TTC549 (cell line): ENCODE data around the gene SLC25A22.

Experiments used
- FAIRE-seq: peaks from 2 replicates; lab custom pipeline; 2012; peaks lifted over from hg19 to GRCh38; lab: Jason Lieb, UNC

The SLC25A22 gene

DNA sequence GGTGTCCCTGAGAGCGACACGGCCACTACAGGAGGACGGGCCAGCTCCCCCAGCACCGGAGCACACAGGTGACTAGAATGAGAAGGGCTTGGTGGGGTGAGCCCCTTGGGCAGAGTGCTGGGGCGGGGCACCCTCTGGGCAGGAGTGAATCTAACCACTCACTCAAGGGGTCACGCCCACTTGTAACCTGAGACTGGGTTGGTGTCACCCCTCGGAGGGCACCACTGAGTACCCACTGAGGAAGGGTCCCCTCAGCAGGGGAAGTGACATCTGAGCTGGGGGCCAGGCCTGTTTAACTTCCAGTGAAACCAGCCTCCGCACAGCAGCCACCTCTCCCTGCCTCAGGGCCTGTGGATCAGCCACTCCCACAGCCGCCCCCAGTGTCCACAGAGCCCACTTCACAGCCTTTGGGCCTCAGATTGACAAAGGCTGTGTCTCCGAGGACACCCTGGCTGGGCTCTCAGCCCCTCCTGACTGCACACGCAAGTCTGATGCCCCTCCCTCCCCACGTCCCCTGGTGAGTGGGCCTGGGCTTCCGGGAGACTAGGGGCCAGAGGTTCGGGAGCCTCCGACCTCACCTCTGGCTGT is 26.4 kb downstream of the SLC25A22 start:
- no peak for FAIRE-seq

DNA sequence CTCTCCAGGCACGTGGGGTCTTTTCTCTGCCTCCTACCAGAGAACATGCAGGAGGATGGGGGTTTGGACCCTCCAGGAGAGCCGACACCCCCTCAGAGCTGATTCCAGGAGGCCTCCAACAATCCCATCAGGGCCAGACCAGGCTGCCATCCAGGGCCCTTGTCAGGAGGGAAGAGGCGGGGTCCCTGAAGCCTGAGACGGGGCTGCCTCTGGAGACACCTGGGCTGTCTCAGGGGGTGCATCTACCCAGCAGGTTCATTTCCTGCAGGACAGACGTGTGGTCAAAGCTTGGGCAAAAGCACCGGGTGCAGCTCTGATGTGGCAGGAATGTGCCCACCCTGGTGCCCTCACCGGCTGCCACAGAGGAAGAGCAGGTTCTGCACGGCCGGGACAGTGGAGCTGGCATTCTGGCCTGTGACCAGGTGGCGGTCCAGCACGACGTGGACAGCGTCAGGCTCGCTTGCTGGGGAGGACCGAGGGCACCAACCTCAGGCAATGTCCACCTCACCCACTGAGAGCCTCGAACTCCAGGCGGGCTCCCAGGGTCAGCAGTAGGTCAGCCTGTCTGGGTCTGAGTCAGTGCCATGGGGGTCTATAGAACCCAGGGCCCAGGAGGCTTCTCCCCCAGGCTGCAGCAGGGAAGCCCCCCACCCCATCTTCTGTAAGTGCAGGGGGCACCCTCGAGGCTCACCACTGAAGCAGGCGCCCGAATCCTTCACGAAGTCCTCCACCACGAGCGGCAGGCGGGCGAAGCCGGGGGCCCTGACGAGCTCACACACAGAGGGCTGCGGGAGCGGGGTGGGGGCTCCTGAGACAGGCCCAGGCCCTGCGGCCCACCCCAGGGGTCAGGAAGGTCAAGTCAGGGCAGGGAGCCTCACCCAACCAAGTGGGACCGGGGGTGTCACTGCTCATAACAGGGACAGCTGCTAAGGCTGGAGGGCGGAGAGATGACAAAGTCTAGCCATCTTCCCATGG is 27.2 kb downstream of the SLC25A22 start:
- FAIRE-seq = no peak

DNA sequence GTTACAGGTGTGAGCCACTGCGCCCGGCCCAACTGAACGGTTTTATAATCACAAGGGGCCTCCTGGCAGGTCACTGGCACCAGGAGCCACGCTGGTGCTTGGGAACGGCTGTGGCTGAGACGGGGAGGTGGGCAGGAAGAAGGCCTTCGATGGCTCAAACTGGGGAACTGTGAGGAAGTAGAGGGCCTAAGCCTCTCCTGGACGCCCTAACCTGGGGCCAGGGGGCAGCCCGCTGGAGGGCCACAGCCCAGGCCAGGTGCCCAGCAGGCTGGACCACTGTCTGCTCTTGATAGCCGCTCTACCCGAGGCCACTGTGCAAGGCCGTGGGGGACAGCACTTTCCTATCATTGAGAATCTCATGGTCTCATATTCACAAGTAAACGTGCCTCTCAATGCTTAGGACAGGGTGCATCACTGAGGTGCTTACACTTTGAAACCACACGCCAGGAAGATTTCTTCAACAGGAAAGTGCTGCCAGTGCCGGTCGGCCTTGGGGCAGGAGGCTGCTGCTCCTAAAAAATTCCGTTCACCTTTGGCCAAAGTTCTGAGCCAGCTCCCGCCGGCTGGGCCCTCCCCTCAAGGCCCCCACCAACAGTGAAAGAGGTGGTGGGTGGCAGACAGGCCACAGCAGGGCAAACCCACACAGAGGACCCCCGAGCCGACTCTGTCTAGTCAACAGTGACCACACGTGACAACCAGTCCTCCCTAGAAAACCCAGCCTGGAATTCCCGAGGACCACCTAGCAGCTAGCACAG is 28.0 kb downstream of the SLC25A22 start:
- FAIRE-seq = no peak

DNA sequence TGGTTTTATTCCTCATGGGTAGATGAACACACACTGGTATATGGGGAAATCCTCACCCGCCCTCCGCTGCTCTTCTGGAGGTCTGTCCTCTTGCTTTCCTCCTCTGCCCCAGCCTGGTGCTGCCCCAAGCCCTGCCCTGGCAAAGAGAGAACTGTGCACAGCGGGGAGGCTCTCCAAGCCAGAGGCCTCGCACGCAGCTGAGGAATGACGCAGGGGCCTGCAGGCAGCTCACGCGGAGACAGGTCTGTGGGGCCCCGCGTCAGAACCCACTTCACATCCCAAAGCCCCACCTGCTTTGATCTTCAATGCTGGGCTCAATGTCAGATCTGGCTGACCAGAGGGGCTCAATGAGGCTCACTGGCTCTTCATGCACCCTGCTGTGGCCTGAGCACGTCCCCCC is 30.8 kb downstream of the SLC25A22 start:
- FAIRE-seq = no peak

DNA sequence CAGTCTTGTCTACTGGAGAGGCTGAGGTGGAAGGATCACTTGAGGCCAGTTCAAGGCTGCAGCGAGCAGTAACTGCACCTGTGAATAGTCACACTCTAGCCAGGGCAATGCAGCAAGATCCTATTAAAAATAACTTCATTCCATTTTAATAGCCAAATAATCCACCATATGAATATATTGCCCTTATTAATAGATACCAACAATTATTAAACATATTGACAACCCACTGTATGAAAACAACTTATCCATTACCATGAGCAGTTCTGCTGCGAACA is 31.2 kb downstream of the SLC25A22 start:
- FAIRE-seq = no peak

DNA sequence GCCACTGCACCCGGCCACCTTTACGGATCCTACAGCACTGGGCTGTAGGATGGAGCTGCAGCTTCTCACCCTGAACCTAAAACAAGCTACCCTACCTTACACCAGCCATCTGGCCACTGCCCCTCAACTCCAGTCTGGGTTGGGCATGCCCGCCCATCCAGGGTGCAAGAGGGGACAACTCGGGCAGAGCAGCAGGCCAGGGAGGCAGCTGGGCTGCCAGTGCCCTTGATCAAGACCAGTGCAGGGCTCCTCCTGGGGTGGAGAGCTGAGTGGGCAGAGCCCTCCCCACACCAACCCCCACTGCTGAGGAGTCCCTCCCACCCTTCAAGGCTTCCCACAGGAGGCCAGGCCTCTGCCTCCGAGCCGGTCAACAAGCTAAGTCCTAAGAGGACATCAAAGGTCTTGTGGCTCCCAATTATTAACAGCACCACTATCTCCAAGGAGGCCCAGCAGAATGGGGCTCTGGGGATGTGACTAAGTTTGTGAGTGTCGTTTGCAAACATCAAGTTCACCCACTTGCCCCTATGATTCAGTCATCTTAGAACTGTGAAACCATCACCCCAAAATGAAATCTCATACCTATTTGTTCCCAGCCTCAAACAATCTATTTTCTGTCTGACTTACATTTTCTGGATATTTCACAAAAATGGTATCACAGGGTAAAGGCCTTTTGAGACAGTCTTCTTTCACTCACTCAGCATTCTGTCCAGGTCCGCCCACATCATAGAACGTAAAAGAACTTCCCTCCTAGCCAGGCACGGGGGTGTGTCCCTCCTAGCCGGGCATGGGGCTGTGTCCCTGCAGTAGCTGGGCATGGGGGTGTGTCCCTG is 31.8 kb downstream of the SLC25A22 start:
- no peak for FAIRE-seq

DNA sequence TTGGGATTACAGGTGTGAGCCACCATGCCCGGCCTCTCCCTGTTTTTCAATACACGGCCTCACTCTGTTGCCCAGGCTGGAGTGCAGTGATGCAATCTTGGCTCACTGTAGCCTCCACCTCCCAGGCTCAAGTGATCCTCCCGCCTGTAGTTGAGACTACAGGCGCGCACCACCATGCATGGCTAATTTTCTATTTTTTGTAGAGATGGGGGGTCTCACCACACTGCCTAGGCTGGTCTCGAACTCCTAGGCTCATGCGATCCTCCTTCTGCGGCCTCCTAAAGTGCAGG is 32.3 kb downstream of the SLC25A22 start:
- no peak for FAIRE-seq

DNA sequence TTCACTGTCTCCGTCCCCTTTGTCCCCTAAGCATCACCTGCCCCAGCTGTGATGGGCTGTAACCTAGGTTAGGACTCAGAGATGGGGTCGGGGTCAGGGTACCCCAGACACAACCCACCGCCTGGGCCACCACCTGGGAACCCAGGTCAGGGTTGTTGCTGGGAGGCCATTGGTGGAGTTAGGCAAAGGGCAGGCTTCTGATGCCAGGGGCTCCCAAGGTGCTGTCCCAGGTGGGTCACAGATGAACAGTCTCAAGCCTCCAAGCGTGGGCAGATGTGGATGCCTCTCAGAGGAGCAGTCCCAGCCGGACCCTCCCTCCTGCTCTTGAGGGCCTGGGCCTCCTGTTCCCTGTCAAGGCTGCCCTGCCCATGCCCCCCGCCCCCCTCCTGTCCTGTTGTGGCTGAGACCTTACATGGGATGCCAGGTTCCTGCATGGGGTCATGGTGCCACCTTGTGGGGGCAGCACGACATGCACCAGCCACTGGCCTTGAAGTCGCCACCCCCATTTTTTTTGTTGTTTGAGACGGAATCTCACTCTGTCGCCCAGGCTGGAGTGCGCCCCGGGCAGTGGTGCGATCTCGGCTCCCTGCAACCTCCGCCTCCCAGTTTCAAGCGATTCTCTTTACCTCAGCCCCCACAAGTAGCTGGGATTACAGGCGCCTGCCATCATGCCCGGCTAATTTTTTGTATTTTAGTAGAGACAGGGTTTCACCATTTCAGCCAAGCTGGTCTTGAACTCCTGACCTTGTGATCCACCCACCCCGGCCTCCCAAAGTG is 32.9 kb downstream of the SLC25A22 start:
- FAIRE-seq = no peak

DNA sequence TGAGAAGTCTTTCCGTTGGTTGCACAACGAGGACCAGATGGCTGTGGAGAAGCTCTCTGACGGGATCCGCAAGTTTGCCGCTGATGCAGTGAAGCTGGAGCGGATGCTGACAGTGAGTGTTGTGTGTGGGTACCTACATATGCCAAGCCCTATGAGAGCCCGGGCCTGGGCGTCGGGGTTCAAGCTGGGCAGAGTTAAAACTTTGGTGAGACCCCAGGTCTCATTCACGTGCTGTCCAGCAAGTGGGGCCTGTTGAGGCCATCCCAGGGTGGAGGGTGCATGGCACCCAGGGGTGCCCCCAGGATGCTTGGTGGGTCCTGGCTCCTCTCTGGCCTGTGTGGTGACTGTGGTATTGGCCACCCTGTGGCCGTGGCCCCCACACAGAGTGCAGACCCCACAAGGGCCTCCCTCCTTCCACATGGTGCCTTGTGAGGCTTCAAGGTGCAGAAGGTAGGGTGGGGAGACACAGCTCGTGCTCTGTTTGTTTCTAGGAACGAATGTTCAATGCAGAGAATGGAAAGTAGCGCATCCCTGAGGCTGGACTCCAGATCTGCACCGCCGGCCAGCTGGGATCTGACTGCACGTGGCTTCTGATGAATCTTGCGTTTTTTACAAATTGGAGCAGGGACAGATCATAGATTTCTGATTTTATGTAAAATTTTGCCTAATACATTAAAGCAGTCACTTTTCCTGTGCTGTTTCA is 33.6 kb downstream of the SLC25A22 start:
- FAIRE-seq = no peak

DNA sequence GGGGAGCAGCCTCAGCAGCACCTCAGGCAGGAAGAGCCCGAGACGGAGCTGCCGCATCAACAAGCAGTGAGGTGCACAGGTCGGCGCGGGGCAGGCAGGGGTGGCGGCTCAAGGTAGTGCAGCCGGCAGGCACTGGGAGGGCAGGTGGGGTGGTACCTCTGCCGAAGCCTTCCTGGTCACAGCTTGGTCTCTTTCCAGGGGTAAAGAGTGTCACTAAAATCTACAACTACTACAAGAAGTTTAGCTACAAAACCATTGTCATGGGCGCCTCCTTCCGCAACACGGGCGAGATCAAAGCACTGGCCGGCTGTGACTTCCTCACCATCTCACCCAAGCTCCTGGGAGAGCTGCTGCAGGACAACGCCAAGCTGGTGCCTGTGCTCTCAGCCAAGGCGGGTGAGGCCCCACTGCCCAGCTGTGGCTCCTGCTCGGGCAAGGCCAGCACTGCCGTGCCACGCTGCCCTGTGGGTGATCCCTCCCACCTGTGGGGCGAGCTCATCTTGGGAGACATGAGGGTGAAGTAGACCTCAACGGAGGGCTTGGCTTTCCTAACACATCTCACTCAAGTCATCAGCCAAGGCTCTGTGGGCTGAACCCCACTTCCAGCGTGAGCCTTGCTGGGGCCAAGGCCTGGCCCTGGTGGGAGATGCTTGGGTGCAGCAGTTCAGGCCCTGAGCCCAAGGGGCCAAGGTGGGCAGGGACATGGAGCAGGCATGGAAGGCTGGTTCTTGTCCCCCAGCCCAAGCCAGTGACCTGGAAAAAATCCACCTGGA is 34.3 kb downstream of the SLC25A22 start:
- FAIRE-seq = no peak

DNA sequence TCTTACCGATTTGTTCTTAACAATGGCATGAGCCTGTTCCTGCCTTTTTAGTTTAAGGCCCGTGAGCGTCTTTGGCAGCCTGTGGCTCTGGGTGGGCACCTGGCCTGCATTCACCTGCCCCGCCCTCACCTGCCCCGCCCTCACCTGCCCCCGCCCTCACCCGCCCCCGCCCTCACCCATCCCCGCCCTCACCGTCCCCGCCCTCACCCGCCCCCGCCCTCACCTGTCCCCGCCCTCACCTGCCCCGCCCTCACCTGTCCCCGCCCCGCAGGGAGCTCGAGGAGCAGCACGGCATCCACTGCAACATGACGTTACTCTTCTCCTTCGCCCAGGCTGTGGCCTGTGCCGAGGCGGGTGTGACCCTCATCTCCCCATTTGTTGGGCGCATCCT is 35.0 kb downstream of the SLC25A22 start:
- no peak for FAIRE-seq

DNA sequence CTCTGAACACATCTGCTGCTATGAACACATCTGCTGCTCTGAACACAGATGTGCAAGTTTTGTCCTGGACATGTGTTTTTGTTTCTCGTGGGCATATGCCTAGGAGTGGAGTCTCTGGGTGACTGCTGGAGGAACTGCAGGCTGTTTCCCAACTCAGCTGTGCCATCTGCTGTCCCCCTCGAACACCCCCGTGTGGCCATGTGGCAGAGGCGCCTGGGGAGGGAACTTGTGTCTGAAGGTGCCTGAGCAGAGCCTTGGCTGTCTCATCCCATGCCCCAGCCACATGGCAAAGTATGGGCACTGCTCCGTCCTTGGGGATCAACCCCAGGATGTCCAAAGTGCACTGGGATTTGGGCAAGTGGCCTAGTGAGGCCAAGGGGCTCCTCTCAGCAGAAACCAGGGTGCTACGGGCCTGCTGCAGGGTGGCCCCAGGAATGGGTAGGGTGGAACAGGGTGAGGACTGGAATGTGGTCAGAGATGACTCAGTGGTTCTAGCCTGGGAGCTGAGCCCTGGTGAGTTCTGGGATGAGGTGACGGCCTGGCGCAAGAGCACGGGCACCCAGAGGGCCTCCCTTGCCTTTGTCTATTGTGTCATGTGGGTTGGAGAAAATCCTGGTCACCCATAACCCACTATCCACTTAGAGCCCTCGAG is 35.5 kb downstream of the SLC25A22 start:
- no peak for FAIRE-seq

DNA sequence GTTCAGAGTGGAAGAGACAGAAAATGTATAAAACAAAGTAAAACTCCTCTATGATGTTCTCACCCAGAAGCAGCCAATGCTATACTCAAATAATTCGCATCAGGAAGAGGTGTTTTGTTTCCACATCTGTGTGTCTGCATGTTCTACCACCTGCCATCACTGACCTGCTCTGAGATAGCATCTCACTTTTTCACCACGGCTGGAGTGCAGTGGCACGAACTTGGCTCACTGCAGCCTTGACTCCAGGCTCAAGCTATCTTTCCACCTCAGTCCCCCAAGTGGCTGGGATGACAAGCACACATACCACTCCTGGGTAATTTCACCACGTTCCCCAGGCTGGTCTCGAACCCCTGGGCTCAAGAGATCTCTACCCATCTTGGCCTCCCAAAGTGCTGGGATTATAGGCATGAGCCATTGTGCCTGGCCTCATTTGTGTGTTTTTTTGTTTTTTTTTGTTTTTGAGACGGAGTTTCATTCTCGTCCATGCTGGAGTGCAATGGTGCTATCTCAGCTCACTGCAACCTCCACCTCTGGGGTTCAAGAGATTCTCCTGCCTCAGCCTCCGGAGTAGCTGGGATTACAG is 36.5 kb downstream of the SLC25A22 start:
- FAIRE-seq = no peak

DNA sequence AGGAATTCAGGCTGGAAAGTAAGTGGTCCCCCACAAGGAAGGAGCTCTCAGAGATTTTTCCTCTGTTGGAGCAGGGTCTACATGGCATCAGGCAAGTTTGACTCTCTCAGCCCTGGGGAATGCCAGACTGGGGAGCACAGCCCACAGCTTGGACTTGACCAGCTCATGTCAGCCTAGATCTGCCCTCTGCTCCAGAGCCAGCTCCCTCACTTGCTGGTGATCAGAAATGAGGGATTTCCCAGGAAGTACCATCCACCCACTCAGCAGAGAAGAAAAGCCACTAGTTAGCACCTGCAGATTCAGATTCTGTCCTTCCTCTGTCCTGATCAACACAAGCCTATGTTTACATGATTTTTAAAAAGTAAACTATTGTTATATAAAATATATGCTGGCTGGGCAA is 37.8 kb downstream of the SLC25A22 start:
- no peak for FAIRE-seq

DNA sequence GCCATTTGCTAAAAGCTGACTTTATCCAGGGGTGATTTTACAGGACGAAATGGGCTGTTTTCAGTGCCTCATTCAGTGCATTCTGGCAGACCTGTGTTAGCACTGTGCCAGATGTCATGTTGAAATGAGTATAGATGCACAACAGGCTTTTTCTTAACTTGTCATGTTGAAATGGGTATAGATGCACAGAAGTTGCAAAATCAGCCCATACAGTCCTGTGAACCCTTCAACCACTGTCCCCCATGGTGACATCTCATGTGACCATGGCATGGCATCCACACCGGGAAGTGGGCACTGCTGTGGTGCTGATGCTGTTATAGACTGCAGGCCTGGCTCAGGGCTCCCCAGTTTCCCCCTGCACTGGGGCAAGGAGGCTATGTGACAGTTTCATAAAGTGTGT is 48.4 kb downstream of the SLC25A22 start:
- no peak for FAIRE-seq

DNA sequence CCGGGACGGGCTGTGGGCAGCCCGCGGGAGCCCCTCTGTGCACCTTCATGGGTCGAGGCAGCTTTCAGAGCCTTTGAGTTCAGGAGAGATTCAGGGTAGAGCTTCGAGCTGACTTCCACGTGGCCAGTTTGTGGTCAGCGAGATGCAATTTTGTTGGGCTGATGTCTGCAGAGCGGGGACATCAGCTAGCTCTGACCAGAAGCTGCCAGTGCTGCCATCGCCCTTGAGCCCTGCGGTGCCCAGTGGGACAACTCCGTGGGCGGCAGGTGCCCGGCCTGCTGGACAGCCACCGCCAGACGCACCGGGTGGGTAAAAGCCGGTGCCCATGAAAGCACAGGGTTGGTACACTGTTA is 50.1 kb downstream of the SLC25A22 start:
- no peak for FAIRE-seq

DNA sequence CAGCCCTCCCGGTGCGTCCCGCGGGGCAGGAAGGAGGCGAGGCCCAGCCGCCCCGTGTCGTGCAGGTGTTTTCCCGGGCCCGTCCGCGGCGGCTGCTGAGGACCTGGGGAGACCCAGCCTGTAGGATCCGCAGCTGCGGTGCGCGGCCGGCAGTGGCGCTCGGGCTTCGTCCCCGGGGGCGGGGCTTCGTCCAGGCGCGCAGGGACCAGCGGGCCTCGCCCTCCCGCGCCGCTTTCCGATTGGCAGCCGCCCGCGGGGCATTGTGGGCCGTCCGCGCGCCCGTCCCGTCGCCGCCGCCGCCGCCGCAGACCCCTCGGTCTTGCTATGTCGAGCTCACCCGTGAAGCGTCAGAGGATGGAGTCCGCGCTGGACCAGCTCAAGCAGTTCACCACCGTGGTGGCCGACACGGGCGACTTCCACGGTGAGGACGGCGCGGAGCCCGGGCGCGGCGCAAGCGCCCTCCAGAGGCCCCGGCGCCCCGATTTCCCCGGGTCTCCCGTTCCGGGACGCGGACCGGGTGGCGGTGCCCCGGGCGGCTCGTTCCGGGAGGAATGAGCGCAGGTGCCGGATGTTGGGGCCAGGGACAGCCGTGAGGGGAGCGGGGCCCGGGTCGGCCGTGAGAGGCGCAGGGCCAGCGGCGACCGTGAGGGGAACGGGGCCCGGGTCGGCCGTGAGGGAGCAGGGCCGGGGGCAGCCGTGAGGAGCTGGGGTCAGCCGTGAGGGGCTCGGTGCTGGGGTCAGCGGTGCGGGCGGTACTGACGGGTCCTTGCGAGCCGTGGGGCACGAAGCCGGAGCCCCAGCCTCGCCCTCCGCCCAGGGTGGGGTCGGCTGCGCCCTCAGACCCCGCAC is 50.7 kb downstream of the SLC25A22 start, which contains the start of gene TALDO1:
Gene TALDO1 (plus strand): TSS at position 307 of the 849 bp plus-strand sequence. CDS start 18 bp downstream, at position 325.
- no peak for FAIRE-seq
